Activated T-helper 9 cell treated with anti-CD3 and anti-CD28 coated beads, Interleukin-2, amount 50 U/mL, for 16 hours (primary cell): ENCODE results near the gene MSX1.
"Not testable (repeated sequence)": the region's sequence is repeated elsewhere in the genome, so short reads cannot be mapped to it uniquely, and the experiment has no call there.

ENCODE experiments used
- DNase-seq: peaks from one replicate; pipeline ENCODE4 v3.0.0-alpha.2; 2020; ENCODE audit warnings: low read depth

Gene MSX1

GRCh38 chr4:4859325-4859798 lies at the start of gene MSX1:
MSX1 (plus strand) TSS chr4:4859665; CDS start chr4:4859900, 235 bp downstream.
- peak; percentile 11 for DNase-seq

- DNase-seq, result no peak
Observed at GRCh38 chr4:4810092-4810774, 49.2 kb upstream of the MSX1 start.

- no peak for DNase-seq
Observed at GRCh38 chr4:4810778-4811177, 48.7 kb upstream of the MSX1 start.

- DNase-seq, result no peak
Observed at GRCh38 chr4:4812145-4812794, 47.2 kb upstream of the MSX1 start.

GRCh38 chr4:4818415-4819212 lies 40.9 kb upstream of the MSX1 start:
- no peak for DNase-seq

GRCh38 chr4:4819213-4819606 lies 40.3 kb upstream of the MSX1 start:
- no peak for DNase-seq

- DNase-seq, result no peak
Observed at GRCh38 chr4:4820261-4820660, 39.2 kb upstream of the MSX1 start.

GRCh38 chr4:4820739-4821138 lies 38.7 kb upstream of the MSX1 start:
- no peak for DNase-seq

GRCh38 chr4:4821577-4821976 lies 37.9 kb upstream of the MSX1 start:
- no peak for DNase-seq

GRCh38 chr4:4822286-4822685 lies 37.2 kb upstream of the MSX1 start:
- not testable (repeated sequence) for DNase-seq

- no peak for DNase-seq
Observed at GRCh38 chr4:4823621-4824162, 35.8 kb upstream of the MSX1 start.

GRCh38 chr4:4824232-4824631 lies 35.2 kb upstream of the MSX1 start:
- DNase-seq, result no peak

- DNase-seq, result no peak
Observed at GRCh38 chr4:4825431-4825830, 34.0 kb upstream of the MSX1 start.

- DNase-seq, result no peak
Observed at GRCh38 chr4:4829837-4830236, 29.6 kb upstream of the MSX1 start.

GRCh38 chr4:4831266-4831665 lies 28.2 kb upstream of the MSX1 start:
- DNase-seq, result no peak

GRCh38 chr4:4831825-4832224 lies 27.6 kb upstream of the MSX1 start:
- DNase-seq, result no peak

- DNase-seq, result no peak
Observed at GRCh38 chr4:4836044-4836443, 23.4 kb upstream of the MSX1 start.

GRCh38 chr4:4837316-4837715 lies 22.1 kb upstream of the MSX1 start:
- DNase-seq, result no peak

GRCh38 chr4:4838051-4838935 lies 21.2 kb upstream of the MSX1 start:
- no peak for DNase-seq

- DNase-seq, result no peak
Observed at GRCh38 chr4:4838936-4839810, 20.3 kb upstream of the MSX1 start.

- no peak for DNase-seq
Observed at GRCh38 chr4:4840351-4840750, 19.1 kb upstream of the MSX1 start.
